ENCODE results near the gene CTNNA2. TPM values are rescaled to one million over a fixed set of nuclear protein-coding genes. Genes with fewer than 3 reads are reported as not detected.

Gene CTNNA2
- polyA plus RNA-seq, 1 of the 3 experiments (the other 2 are of a cell fraction): 0.30 TPM

GRCh38 chr2:80149991-80150390 is 637.1 kb downstream of the CTNNA2 start:
- Histone ChIP-seq H3K27me3 (ENCODE audit: insufficient read depth) (no peaks in the 10 kb centered on the region), H3K4me3 (ENCODE audit: low read depth in 2 of 2, low read length in 1 of 2) (no peak overlapping the region), H3K36me3 (replicated peaks in 1 of 2; ENCODE audit: control insufficient read depth in 1 of 2, insufficient read depth in 2 of 2, low read length in 1 of 2) (no peaks in the 10 kb centered on the region), H3K4me2 (no peak overlapping the region), H3K9me2 (no peaks in the 10 kb centered on the region), H3K4me1 (ENCODE audit: control insufficient read depth in 1 of 2, insufficient read depth in 2 of 2, low read depth in 1 of 2, low read length in 1 of 2) (peaks cover 0 to 2% of the 10 kb centered on the region in 2 experiments; a peak in 1 of 4 replicates), H3K9ac (no peak overlapping the region), H3K9me3 (no peaks in the 10 kb centered on the region), H3K79me2 (ENCODE audit: insufficient read depth) (no peaks in the 10 kb centered on the region), H4K20me1 (ENCODE audit: insufficient read depth) (no peaks in the 10 kb centered on the region), H3F3A (replicated peaks; ENCODE audit: insufficient read depth) (no peaks in the 10 kb centered on the region), H2AFZ (ENCODE audit: low read depth) (no peak overlapping the region), H3K27ac (ENCODE audit: low read depth in 2 of 2, low read length in 1 of 2) (no peak overlapping the region)
- ChIA-PET POLR2A (interaction anchor here (0.6 kb wide), 1 partner anchor 15 kb away, joined by 3 read pairs; no protein-coding TSS in a partner anchor), CTCF (interaction anchor here (1.3 kb wide), 1 partner anchor 16 kb away, joined by 3 read pairs; no protein-coding TSS in a partner anchor)
- 43% methylated on average over 1 of the region's 1 CpG for WGBS (ENCODE audit: low lambda C conversion rate)
- no peak for DNase-seq
- TF ChIP-seq IRF3 (IDR thresholded peaks at IDR 0.05; ENCODE audit: low read depth, low read length): no peak
- no peak for TF ChIP-seq EP300 (IDR thresholded peaks at IDR 0.05; ENCODE audit: borderline replicate concordance in 1 of 2, low read depth in 1 of 2, low read length in 1 of 2)
- no peak for TF ChIP-seq GATA2 (CRISPR knock-in tag; IDR thresholded peaks at IDR 0.05)
- no peak for TF ChIP-seq MEF2A (IDR thresholded peaks at IDR 0.05; ENCODE audit: borderline replicate concordance, low read depth)
- TF ChIP-seq POLR2AphosphoS5 (IDR thresholded peaks at IDR 0.05; ENCODE audit: low read depth, low read length): no peak
- no peak for TF ChIP-seq TCF12 (IDR thresholded peaks at IDR 0.05)
- no peak for TF ChIP-seq YY1 (IDR thresholded peaks at IDR 0.05; ENCODE audit: low read depth)
- no peak for TF ChIP-seq USF2 (IDR thresholded peaks at IDR 0.05; ENCODE audit: borderline replicate concordance, low read depth, low read length)
- no peak for TF ChIP-seq GABPA (IDR thresholded peaks at IDR 0.05; ENCODE audit: low read depth)
- TF ChIP-seq FOXM1 (IDR thresholded peaks at IDR 0.05; ENCODE audit: low read depth): no peak
- TF ChIP-seq NFIC (IDR thresholded peaks at IDR 0.05; ENCODE audit: borderline replicate concordance): no peak
- no peak for TF ChIP-seq USF1 (IDR thresholded peaks at IDR 0.05; ENCODE audit: borderline replicate concordance, low read depth)
- no peak for TF ChIP-seq TEAD4 (IDR thresholded peaks at IDR 0.05; ENCODE audit: borderline replicate concordance, insufficient read depth)
- TF ChIP-seq RXRA (IDR thresholded peaks at IDR 0.05; ENCODE audit: borderline replicate concordance, low read depth): no peak
- TF ChIP-seq FOXJ3 (CRISPR knock-in tag; IDR thresholded peaks at IDR 0.05): no peak
- no peak for TF ChIP-seq CHD2 (IDR thresholded peaks at IDR 0.05; ENCODE audit: low read length, partially characterized antibody)
- TF ChIP-seq EZH2phosphoT487 (IDR thresholded peaks at IDR 0.05; ENCODE audit: borderline replicate concordance, low read depth): no peak
- TF ChIP-seq, protein P1, sequence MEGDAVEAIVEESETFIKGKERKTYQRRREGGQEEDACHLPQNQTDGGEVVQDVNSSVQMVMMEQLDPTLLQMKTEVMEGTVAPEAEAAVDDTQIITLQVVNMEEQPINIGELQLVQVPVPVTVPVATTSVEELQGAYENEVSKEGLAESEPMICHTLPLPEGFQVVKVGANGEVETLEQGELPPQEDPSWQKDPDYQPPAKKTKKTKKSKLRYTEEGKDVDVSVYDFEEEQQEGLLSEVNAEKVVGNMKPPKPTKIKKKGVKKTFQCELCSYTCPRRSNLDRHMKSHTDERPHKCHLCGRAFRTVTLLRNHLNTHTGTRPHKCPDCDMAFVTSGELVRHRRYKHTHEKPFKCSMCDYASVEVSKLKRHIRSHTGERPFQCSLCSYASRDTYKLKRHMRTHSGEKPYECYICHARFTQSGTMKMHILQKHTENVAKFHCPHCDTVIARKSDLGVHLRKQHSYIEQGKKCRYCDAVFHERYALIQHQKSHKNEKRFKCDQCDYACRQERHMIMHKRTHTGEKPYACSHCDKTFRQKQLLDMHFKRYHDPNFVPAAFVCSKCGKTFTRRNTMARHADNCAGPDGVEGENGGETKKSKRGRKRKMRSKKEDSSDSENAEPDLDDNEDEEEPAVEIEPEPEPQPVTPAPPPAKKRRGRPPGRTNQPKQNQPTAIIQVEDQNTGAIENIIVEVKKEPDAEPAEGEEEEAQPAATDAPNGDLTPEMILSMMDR (IDR thresholded peaks at IDR 0.05): no peak

All from SK-N-SH (cell line).